ENCODE results near the gene PRRT3. TPM values are rescaled to one million over a fixed set of nuclear protein-coding genes. Genes with fewer than 3 reads are reported as not detected.
A peak's percentile ranks its signal among the peaks of the same experiment; 100 is the strongest.

PRRT3 gene
- total and polyA plus RNA-seq, 9 of the 15 experiments (the other 6 are each of a cell fraction or from before 2014, with no cell fraction given): 0.06 to 1.9 (median 1.2) TPM

DNA sequence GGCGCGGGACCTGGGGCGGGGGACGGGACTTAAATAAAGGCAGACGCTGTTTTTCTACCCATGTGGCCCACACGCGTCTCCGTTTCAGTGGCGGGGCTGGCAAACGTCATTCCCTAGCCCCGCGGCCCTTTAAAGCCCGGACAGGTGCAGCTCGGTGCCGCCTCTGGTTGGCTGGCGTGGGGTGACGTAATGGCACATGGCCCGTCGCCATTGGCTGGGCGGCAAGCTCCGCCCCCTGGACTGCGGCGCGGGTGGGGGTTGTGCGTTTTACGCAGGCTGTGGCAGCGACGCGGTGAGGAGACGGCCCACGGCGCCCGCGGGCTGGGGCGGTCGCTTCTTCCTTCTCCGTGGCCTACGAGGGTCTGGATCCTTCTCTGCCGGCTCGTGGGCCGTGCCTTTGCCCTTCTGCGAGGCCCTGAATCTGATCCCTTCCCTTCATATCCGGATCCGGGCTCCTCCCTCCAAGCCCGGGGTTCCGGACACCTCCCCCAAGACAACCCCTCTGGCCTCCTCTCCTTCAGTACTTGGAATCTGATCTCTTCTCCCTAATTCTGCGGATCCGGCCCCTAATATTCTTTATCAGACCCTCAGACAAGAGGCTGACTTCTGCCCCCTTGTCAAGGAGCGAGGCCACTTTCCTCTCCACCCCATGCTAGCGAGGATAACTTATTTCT, 18.5 kb downstream of the PRRT3 start, which contains the start of gene CRELD1 (continued):
- TF ChIP-seq, protein P1, sequence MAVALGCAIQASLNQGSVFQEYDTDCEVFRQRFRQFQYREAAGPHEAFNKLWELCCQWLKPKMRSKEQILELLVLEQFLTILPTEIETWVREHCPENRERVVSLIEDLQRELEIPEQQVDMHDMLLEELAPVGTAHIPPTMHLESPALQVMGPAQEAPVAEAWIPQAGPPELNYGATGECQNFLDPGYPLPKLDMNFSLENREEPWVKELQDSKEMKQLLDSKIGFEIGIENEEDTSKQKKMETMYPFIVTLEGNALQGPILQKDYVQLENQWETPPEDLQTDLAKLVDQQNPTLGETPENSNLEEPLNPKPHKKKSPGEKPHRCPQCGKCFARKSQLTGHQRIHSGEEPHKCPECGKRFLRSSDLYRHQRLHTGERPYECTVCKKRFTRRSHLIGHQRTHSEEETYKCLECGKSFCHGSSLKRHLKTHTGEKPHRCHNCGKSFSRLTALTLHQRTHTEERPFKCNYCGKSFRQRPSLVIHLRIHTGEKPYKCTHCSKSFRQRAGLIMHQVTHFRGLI (CRISPR knock-in tag; IDR thresholded peaks at IDR 0.05): no peak
- TF ChIP-seq, protein P2, sequence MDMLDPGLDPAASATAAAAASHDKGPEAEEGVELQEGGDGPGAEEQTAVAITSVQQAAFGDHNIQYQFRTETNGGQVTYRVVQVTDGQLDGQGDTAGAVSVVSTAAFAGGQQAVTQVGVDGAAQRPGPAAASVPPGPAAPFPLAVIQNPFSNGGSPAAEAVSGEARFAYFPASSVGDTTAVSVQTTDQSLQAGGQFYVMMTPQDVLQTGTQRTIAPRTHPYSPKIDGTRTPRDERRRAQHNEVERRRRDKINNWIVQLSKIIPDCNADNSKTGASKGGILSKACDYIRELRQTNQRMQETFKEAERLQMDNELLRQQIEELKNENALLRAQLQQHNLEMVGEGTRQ (CRISPR knock-in tag; IDR thresholded peaks at IDR 0.05): peak; percentile 54; the same call in 1 of the 2 replicates
- TF ChIP-seq EP400 (IDR thresholded peaks at IDR 0.05) (peak; percentile 93), ZBTB17 (CRISPR knock-in tag; IDR thresholded peaks at IDR 0.05) (0 out of 2 replicates have a peak, but pooled peaks have one; percentile 46), KAT8 (IDR thresholded peaks at IDR 0.05; ENCODE audit: low read depth) (no peak), HDAC2 (IDR thresholded peaks at IDR 0.05) (peak; percentile 38), CXXC5 (CRISPR knock-in tag; IDR thresholded peaks at IDR 0.05) (peak; percentile 89), GATA2 (CRISPR knock-in tag; IDR thresholded peaks at IDR 0.05) (no peak), NFRKB (IDR thresholded peaks at IDR 0.05; ENCODE audit: low read depth) (peak; percentile 27; the same call in 1 of the 2 replicates), ZC3H8 (IDR thresholded peaks at IDR 0.05) (no peak)
- TF ChIP-seq, protein P3, sequence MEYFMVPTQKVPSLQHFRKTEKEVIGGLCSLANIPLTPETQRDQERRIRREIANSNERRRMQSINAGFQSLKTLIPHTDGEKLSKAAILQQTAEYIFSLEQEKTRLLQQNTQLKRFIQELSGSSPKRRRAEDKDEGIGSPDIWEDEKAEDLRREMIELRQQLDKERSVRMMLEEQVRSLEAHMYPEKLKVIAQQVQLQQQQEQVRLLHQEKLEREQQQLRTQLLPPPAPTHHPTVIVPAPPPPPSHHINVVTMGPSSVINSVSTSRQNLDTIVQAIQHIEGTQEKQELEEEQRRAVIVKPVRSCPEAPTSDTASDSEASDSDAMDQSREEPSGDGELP (CRISPR knock-in tag; IDR thresholded peaks at IDR 0.05; ENCODE audit: borderline replicate concordance): peak; percentile 35
- TF ChIP-seq, protein P4, sequence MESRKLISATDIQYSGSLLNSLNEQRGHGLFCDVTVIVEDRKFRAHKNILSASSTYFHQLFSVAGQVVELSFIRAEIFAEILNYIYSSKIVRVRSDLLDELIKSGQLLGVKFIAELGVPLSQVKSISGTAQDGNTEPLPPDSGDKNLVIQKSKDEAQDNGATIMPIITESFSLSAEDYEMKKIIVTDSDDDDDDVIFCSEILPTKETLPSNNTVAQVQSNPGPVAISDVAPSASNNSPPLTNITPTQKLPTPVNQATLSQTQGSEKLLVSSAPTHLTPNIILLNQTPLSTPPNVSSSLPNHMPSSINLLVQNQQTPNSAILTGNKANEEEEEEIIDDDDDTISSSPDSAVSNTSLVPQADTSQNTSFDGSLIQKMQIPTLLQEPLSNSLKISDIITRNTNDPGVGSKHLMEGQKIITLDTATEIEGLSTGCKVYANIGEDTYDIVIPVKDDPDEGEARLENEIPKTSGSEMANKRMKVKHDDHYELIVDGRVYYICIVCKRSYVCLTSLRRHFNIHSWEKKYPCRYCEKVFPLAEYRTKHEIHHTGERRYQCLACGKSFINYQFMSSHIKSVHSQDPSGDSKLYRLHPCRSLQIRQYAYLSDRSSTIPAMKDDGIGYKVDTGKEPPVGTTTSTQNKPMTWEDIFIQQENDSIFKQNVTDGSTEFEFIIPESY (CRISPR knock-in tag; IDR thresholded peaks at IDR 0.05): no peak
- TF ChIP-seq, protein P5, sequence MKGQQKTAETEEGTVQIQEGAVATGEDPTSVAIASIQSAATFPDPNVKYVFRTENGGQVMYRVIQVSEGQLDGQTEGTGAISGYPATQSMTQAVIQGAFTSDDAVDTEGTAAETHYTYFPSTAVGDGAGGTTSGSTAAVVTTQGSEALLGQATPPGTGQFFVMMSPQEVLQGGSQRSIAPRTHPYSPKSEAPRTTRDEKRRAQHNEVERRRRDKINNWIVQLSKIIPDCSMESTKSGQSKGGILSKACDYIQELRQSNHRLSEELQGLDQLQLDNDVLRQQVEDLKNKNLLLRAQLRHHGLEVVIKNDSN (CRISPR knock-in tag; IDR thresholded peaks at IDR 0.05): peak; percentile 77

All from K562 (cell line).